Measurements from ENCODE around the gene DYNLRB1. TPM values are rescaled to one million over a fixed set of nuclear protein-coding genes. Genes with fewer than 3 reads are reported as not detected.

DYNLRB1 gene
- total and polyA plus RNA-seq, 2 of the 13 experiments (the other 11 are each of a cell fraction or from before 2014, with no cell fraction given) = 140 to 244 TPM

DNA sequence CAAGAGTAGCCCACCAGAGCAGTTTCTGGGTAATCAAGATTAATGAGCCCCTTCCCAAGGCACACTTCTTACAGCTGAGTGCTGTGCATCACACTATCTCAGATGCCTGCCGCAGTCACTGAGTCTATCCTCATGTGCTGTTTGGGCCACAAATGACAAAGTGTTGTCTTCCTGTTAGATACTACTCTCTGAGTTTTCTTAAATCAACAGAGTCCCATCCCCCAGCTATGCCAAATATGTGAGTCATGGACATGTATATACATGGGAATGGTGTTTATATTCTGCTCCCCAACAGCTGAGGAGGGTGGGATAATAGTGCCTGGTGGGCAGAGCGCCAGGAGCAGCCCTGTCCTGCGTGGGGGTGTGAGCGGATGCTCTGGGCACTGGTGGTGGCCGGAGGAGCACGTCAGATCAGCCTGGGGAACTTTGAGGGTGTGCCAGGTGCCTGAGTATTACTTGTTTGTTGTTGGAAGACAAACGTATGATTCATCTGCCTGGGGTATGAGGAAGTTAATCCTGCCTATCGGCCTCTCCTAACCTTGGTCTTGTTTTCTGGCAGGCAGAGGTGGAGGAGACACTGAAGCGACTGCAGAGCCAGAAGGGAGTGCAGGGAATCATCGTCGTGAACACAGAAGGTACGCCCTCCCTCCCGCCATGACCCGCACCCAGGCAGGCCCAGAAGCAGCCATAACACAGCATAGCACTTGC lies 9.6 kb downstream of the DYNLRB1 start (continued):
- TF ChIP-seq SP4 (CRISPR knock-in tag; IDR thresholded peaks at IDR 0.05) (0 out of 2 replicates have a peak, but pooled peaks have one; percentile 41), CAMTA2 (CRISPR knock-in tag; IDR thresholded peaks at IDR 0.05; ENCODE audit: borderline replicate concordance) (peak; percentile 75; the same call in 1 of the 2 replicates), ZNF335 (CRISPR knock-in tag; IDR thresholded peaks at IDR 0.05) (peak; percentile 92), RBM22 (optimal IDR thresholded peaks at IDR 0.05; ENCODE audit: low read length) (peak; percentile 86), ZNF329 (CRISPR knock-in tag; IDR thresholded peaks at IDR 0.05; ENCODE audit: low read depth) (no peak), KMT2A (CRISPR knock-in tag; IDR thresholded peaks at IDR 0.05) (peak; percentile 44; the same call in 1 of the 2 replicates), ISL2 (CRISPR knock-in tag; IDR thresholded peaks at IDR 0.05) (peak; percentile 57; the same call in 1 of the 2 replicates), MIXL1 (CRISPR knock-in tag; IDR thresholded peaks at IDR 0.05) (peak; percentile 86; the same call in 1 of the 2 replicates), KAT8 (CRISPR knock-in tag; IDR thresholded peaks at IDR 0.05) (peak; percentile 71), CEBPB (IDR thresholded peaks at IDR 0.05; ENCODE audit: borderline replicate concordance, low read depth, low read length) (no peak), ZNF253 (CRISPR knock-in tag; IDR thresholded peaks at IDR 0.05; ENCODE audit: borderline replicate concordance) (no peak), PAWR (CRISPR knock-in tag; IDR thresholded peaks at IDR 0.05; ENCODE audit: borderline replicate concordance) (no peak)
- TF ChIP-seq, protein P1, sequence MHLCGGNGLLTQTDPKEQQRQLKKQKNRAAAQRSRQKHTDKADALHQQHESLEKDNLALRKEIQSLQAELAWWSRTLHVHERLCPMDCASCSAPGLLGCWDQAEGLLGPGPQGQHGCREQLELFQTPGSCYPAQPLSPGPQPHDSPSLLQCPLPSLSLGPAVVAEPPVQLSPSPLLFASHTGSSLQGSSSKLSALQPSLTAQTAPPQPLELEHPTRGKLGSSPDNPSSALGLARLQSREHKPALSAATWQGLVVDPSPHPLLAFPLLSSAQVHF (CRISPR knock-in tag; IDR thresholded peaks at IDR 0.05) = peak; percentile 75; the same call in 1 of the 2 replicates
- TF ChIP-seq, protein P2, sequence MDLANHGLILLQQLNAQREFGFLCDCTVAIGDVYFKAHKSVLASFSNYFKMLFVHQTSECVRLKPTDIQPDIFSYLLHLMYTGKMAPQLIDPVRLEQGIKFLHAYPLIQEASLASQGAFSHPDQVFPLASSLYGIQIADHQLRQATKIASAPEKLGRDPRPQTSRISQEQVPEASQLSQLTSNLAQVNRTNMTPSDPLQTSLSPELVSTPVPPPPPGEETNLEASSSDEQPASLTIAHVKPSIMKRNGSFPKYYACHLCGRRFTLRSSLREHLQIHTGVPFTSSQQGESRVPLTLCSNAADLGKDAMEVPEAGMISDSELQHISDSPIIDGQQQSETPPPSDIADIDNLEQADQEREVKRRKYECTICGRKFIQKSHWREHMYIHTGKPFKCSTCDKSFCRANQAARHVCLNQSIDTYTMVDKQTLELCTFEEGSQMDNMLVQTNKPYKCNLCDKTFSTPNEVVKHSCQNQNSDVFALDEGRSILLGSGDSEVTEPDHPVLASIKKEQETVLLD (CRISPR knock-in tag; IDR thresholded peaks at IDR 0.05; ENCODE audit: low read depth) = peak; percentile 82
- TF ChIP-seq, protein P3, sequence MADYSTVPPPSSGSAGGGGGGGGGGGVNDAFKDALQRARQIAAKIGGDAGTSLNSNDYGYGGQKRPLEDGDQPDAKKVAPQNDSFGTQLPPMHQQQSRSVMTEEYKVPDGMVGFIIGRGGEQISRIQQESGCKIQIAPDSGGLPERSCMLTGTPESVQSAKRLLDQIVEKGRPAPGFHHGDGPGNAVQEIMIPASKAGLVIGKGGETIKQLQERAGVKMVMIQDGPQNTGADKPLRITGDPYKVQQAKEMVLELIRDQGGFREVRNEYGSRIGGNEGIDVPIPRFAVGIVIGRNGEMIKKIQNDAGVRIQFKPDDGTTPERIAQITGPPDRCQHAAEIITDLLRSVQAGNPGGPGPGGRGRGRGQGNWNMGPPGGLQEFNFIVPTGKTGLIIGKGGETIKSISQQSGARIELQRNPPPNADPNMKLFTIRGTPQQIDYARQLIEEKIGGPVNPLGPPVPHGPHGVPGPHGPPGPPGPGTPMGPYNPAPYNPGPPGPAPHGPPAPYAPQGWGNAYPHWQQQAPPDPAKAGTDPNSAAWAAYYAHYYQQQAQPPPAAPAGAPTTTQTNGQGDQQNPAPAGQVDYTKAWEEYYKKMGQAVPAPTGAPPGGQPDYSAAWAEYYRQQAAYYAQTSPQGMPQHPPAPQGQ (CRISPR knock-in tag; IDR thresholded peaks at IDR 0.05; ENCODE audit: borderline replicate concordance) = no peak
- TF ChIP-seq, protein P4, sequence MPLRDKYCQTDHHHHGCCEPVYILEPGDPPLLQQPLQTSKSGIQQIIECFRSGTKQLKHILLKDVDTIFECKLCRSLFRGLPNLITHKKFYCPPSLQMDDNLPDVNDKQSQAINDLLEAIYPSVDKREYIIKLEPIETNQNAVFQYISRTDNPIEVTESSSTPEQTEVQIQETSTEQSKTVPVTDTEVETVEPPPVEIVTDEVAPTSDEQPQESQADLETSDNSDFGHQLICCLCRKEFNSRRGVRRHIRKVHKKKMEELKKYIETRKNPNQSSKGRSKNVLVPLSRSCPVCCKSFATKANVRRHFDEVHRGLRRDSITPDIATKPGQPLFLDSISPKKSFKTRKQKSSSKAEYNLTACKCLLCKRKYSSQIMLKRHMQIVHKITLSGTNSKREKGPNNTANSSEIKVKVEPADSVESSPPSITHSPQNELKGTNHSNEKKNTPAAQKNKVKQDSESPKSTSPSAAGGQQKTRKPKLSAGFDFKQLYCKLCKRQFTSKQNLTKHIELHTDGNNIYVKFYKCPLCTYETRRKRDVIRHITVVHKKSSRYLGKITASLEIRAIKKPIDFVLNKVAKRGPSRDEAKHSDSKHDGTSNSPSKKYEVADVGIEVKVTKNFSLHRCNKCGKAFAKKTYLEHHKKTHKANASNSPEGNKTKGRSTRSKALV (CRISPR knock-in tag; IDR thresholded peaks at IDR 0.05) = peak; percentile 60; the same call in 1 of the 2 replicates
- TF ChIP-seq, protein P5, sequence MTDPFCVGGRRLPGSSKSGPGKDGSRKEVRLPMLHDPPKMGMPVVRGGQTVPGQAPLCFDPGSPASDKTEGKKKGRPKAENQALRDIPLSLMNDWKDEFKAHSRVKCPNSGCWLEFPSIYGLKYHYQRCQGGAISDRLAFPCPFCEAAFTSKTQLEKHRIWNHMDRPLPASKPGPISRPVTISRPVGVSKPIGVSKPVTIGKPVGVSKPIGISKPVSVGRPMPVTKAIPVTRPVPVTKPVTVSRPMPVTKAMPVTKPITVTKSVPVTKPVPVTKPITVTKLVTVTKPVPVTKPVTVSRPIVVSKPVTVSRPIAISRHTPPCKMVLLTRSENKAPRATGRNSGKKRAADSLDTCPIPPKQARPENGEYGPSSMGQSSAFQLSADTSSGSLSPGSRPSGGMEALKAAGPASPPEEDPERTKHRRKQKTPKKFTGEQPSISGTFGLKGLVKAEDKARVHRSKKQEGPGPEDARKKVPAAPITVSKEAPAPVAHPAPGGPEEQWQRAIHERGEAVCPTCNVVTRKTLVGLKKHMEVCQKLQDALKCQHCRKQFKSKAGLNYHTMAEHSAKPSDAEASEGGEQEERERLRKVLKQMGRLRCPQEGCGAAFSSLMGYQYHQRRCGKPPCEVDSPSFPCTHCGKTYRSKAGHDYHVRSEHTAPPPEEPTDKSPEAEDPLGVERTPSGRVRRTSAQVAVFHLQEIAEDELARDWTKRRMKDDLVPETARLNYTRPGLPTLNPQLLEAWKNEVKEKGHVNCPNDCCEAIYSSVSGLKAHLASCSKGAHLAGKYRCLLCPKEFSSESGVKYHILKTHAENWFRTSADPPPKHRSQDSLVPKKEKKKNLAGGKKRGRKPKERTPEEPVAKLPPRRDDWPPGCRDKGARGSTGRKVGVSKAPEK (CRISPR knock-in tag; IDR thresholded peaks at IDR 0.05; ENCODE audit: borderline replicate concordance) = no peak
- TF ChIP-seq, protein P6, sequence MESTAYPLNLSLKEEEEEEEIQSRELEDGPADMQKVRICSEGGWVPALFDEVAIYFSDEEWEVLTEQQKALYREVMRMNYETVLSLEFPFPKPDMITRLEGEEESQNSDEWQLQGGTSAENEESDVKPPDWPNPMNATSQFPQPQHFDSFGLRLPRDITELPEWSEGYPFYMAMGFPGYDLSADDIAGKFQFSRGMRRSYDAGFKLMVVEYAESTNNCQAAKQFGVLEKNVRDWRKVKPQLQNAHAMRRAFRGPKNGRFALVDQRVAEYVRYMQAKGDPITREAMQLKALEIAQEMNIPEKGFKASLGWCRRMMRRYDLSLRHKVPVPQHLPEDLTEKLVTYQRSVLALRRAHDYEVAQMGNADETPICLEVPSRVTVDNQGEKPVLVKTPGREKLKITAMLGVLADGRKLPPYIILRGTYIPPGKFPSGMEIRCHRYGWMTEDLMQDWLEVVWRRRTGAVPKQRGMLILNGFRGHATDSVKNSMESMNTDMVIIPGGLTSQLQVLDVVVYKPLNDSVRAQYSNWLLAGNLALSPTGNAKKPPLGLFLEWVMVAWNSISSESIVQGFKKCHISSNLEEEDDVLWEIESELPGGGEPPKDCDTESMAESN (CRISPR knock-in tag; conservative IDR thresholded peaks at IDR 0.05) = peak; percentile 95; the same call in 1 of the 2 replicates

All from HepG2 (cell line).